Endothelial cell of umbilical vein (primary cell): Measurements from ENCODE around the gene MLH1. TPM values are rescaled to one million over a fixed set of nuclear protein-coding genes. Genes with fewer than 3 reads are reported as not detected.

Experiments
- BruUV-seq: library from RNA; stranded (reverse); fragments of 400-500 nt; replicated peaks from 2 replicates; lab custom pipeline; 2021; lab: Mats Ljungman, UMichigan
- CTCF ChIA-PET: fragments of 300-600, 350-600 bp; sonication (Branson Sonifier 250); formaldehyde crosslinking; loops from one replicate; lab custom pipeline; 2021; ENCODE audit warnings: antibody characterized with exemption, inconsistent platforms; lab: Charles Lee
- POLR2A ChIA-PET: fragments of 300-600, 350-600 bp; sonication (Branson Sonifier 250); formaldehyde crosslinking; loops from one replicate; lab custom pipeline; 2021; ENCODE audit warnings: antibody characterized with exemption, inconsistent platforms; lab: Charles Lee
- DNase-seq: peaks from one replicate; pipeline ENCODE4 v3.0.0-alpha.2; 2011; ENCODE audit warnings: low read depth, low spot score
- FAIRE-seq: peaks from 2 replicates; lab custom pipeline; 2011; peaks lifted over from hg19 to GRCh38; lab: Jason Lieb, UNC
- H2AFZ ChIP-seq: 2 replicates; pipeline ENCODE4 v1.6.0; 2012; ENCODE audit warnings: low read depth, low read length, control low read depth, inconsistent platforms
- H3K27ac ChIP-seq: 2 replicates; pipeline ENCODE4 v1.5.1; 2011; ENCODE audit warnings: low read depth, mild to moderate bottlenecking, control low read depth, low read length, moderate library complexity; ENCODE audit not compliant: insufficient read depth
- H3K27me3 ChIP-seq, 2 experiments: 2 replicates each; pipeline versions ENCODE4 v1.6.0 to v1.6.1; 2011; ENCODE audit warnings: low read length in 2 of 2, mixed read lengths in 1 of 2; ENCODE audit not compliant: control insufficient read depth in 2 of 2, insufficient read depth in 2 of 2
- H3K36me3 ChIP-seq, 2 experiments: 2 replicates in 1 of 2; 3 replicates in 1 of 2; pipeline ENCODE4 v1.5.1; 2011; ENCODE audit warnings: low read length in 2 of 2, mild to moderate bottlenecking in 1 of 2, moderate library complexity in 1 of 2; ENCODE audit not compliant: control insufficient read depth in 2 of 2, insufficient read depth in 2 of 2; ENCODE audit errors: extremely low read depth in 1 of 2
- H3K4me1 ChIP-seq: 3 replicates; pipeline ENCODE4 v1.5.1; 2011; ENCODE audit warnings: mild to moderate bottlenecking, low read length; ENCODE audit not compliant: control insufficient read depth, insufficient read depth; ENCODE audit errors: extremely low read depth
- H3K4me2 ChIP-seq: 2 replicates; pipeline ENCODE4 v1.6.1; 2011; ENCODE audit warnings: low read length, control low read depth, mixed read lengths; ENCODE audit not compliant: insufficient read depth
- H3K4me3 ChIP-seq, 3 experiments: fragments of 200-600 bp in 1 of 3; sonication (generic), shearing (Covaris generic) in 1 of 3; replicated peaks in 1 of 3; 2 replicates each; pipeline ENCODE4 v1.5.1; 2011 to 2016; ENCODE audit warnings: control low read depth in 3 of 3, low read length in 3 of 3, mild to moderate bottlenecking in 2 of 3, inconsistent platforms in 1 of 3, low read depth in 1 of 3, moderate library complexity in 1 of 3; ENCODE audit not compliant: insufficient read depth in 1 of 3
- H3K79me2 ChIP-seq: 2 replicates; pipeline ENCODE4 v1.6.0; 2012; ENCODE audit warnings: low read length, inconsistent platforms; ENCODE audit not compliant: control insufficient read depth, insufficient read depth
- H3K9ac ChIP-seq: replicated peaks from 2 replicates; pipeline ENCODE3; 2011; ENCODE audit warnings: low read length, control low read depth; ENCODE audit not compliant: insufficient read depth; ENCODE audit errors: extremely low read depth
- H3K9me1 ChIP-seq: replicated peaks from 3 replicates; pipeline ENCODE4 v1.6.0; 2011; ENCODE audit warnings: mild to moderate bottlenecking, low read length; ENCODE audit not compliant: control insufficient read depth, insufficient read depth; ENCODE audit errors: extremely low read depth
- H3K9me3 ChIP-seq: replicated peaks from 2 replicates; pipeline ENCODE4 v1.5.1; 2012; ENCODE audit warnings: low read length, inconsistent platforms; ENCODE audit not compliant: control insufficient read depth, insufficient read depth
- H4K20me1 ChIP-seq: replicated peaks from 2 replicates; pipeline ENCODE3; 2011; ENCODE audit warnings: mild to moderate bottlenecking, low read length; ENCODE audit not compliant: control insufficient read depth, insufficient read depth; ENCODE audit errors: extremely low read depth
- CTCF ChIP-seq, 2 donors: IDR thresholded peaks; 1 replicate in 1 of 2; 2 replicates in 1 of 2; pipeline ENCODE4 v1.5.1; 2011; ENCODE audit warnings: low read length in 2 of 2, mild to moderate bottlenecking in 2 of 2, moderate library complexity in 2 of 2, control low read depth in 1 of 2, inconsistent platforms in 1 of 2, low read depth in 1 of 2; ENCODE audit not compliant: insufficient read depth in 1 of 2; ENCODE audit errors: extremely low read depth in 1 of 2
- EZH2 ChIP-seq: IDR thresholded peaks from 2 replicates; pipeline ENCODE4 v1.6.1; 2012; ENCODE audit warnings: borderline replicate concordance, low read depth, mild to moderate bottlenecking, moderate library complexity, low read length, inconsistent platforms; ENCODE audit not compliant: severe bottlenecking
- FOS ChIP-seq: IDR thresholded peaks from 2 replicates; pipeline ENCODE4 v1.6.1; 2011; ENCODE audit warnings: mild to moderate bottlenecking, low read length, moderate library complexity, borderline replicate concordance; ENCODE audit not compliant: insufficient read depth
- GATA2 ChIP-seq: IDR thresholded peaks from 2 replicates; pipeline ENCODE4 v1.7.0; 2011; ENCODE audit warnings: low read depth, mild to moderate bottlenecking, moderate library complexity, mixed read lengths, low read length; ENCODE audit not compliant: insufficient read length, insufficient read depth
- JUN ChIP-seq: IDR thresholded peaks from 2 replicates; pipeline ENCODE4 v1.6.1; 2011; ENCODE audit warnings: borderline replicate concordance, low read depth; ENCODE audit not compliant: insufficient read length, insufficient read depth
- MAX ChIP-seq: IDR thresholded peaks from 2 replicates; pipeline ENCODE4 v1.6.1; 2011; ENCODE audit not compliant: insufficient read depth, insufficient read length
- MYC ChIP-seq: IDR thresholded peaks from one replicate; pipeline ENCODE4 v1.6.1; 2011; ENCODE audit warnings: mild to moderate bottlenecking, low read depth, low read length
- POLR2AphosphoS5 ChIP-seq: IDR thresholded peaks from 2 replicates; pipeline ENCODE4 v1.6.1; 2012; ENCODE audit warnings: low read depth, mild to moderate bottlenecking, control low read depth, low read length, moderate library complexity; ENCODE audit not compliant: insufficient read depth
- dilution Hi-C: fragments of 300-500 bp; cut with MboI; formaldehyde crosslinking; loops from one replicate; pipeline ENCODE4 v1.15.0; 2019; ENCODE audit warnings: low sequenced_read_pairs; ENCODE audit not compliant: extremely low pct_ligation_motif_present
- intact Hi-C: fragments of 100-400 bp; cut with micrococcal nuclease; formaldehyde crosslinking; loops from one replicate; pipeline ENCODE4 v1.10.0; 2022
- polyA plus RNA-seq, 4 experiments: library from polyadenylated mRNA; depleted of rRNA in 3 of 4; stranded (reverse) in 3 of 4; unstranded in 1 of 4; fragments of >200 nt; gene quantifications; 2 replicates each; pipeline versions ENCODE4 v1.2.1 to v1.2.3, GENCODE V29; 2011 to 2012; ENCODE audit warnings: missing spikeins in 1 of 4
- total RNA-seq: library from RNA; stranded (reverse); gene quantifications from 2 replicates; pipeline ENCODE4 v1.2.3, GENCODE V29; 2021

Gene MLH1
- total and polyA plus RNA-seq, 2 donors (not counting 3 experiments of a cell fraction or from before 2014, with no cell fraction given): 22.2 to 32.9 TPM

- dilution Hi-C loops: no loop called here
- Histone ChIP-seq H3K9ac (no peak overlapping the region), H3K4me2 (no peak overlapping the region), H3K36me3 (peaks cover 18 to 20% of the 10 kb centered on the region in 2 experiments), H3K27ac (no peak overlapping the region), H3K9me1 (no peaks in the 10 kb centered on the region), H3K4me3 (no peak overlapping the region), H4K20me1 (no peaks in the 10 kb centered on the region), H2AFZ (no peak overlapping the region), H3K9me3 (no peaks in the 10 kb centered on the region), H3K4me1 (no peaks in the 10 kb centered on the region), H3K27me3 (no peaks in the 10 kb centered on the region), H3K79me2 (no peaks in the 10 kb centered on the region)
- intact Hi-C loops: no loop called here
- FAIRE-seq (no peak), DNase-seq (no peak)
- CTCF ChIA-PET: no interaction called here
- POLR2A ChIA-PET: no interaction called here
- TF ChIP-seq JUN (no peak), CTCF (IDR thresholded peaks at IDR 0.05; ENCODE audit: extremely low read depth in 1 of 2, insufficient read depth in 1 of 2, low read depth in 1 of 2, low read length in 2 of 2) (no peak), GATA2 (no peak), EZH2 (no peak), FOS (no peak), POLR2AphosphoS5 (no peak), MYC (no peak), MAX (no peak)
- BruUV-seq: no TSS peak
Observed at GRCh38 chr3:37016903-37017302, 23.6 kb downstream of the MLH1 start.
